ENCODE data around the gene RPRD2.
"Not testable (repeated sequence)": the region's sequence is repeated elsewhere in the genome, so short reads cannot be mapped to it uniquely, and the experiment has no call there.

Gene RPRD2

DNA sequence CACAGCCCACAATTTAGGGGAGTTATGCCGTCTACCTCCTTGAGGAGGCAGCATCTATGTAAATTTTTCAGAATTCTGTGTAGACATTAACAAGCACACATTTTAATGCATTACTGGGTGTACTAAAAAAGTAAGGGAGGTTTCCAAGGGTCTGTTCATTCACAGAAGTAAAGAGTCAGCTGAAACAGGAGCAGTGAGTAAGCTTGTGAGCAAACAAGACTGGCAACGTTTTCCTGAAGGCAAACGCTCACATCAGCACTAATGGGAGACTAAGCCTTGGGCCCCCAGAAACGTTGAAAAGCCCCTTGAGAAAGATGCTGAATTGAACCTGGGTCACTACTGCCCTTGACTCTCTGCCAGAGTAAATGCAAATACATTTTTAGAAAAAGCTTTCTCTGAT is 25.7 kb downstream of the RPRD2 start:
- DNase-seq (ENCODE audit: low read depth in 2 of 2) = no peak

DNA sequence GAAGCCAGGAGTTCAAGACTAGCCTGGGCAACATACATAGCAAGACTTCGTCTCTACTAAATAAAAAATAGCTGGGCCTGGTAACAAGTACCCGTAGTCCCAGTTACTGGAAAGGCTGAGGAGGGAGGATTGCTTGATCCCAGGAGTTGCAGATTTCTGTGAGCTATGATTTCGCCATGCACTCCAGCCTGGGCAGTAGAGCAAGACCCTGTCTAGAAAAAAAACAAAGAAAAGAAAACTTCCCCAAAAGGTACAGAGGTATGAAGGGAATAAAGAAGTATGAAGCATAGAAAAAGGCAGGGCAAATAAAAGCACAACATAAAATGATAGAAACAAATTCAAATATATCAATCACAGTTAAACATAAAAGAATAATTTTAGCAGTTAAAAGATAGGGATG is 28.7 kb downstream of the RPRD2 start:
- no peak for DNase-seq (ENCODE audit: low read depth in 2 of 2)

GRCh38 chr1:150395115-150395514 is 31.2 kb downstream of the RPRD2 start:
- DNase-seq (ENCODE audit: low read depth in 2 of 2) = not testable (repeated sequence)

GRCh38 chr1:150397392-150398032 is 33.6 kb downstream of the RPRD2 start:
- DNase-seq (ENCODE audit: low read depth in 2 of 2) = no peak

- no peak for DNase-seq (ENCODE audit: low read depth in 2 of 2)
These were observed 40.5 kb downstream of the RPRD2 start for GRCh38 chr1:150404465-150404864.

DNA sequence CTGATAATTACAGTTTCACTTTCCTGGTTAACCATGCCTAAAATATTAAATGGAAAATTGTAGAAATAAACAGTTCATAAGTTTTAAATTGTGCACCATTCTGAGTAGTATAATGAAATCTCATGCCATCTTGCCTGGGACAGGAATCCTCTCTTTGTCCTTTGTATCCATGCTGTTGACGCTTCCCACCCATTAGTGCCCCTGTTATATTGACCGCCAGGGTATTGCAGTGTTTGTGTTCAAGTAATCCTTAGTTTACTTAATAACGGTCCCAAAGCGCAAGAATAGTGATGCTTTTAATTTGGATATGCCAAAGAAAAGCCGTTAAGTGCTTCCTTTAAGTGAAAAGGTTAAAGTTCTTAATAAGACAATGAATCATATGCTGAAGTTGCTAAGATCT is 41.7 kb downstream of the RPRD2 start:
- DNase-seq (ENCODE audit: low read depth in 2 of 2) = no peak

GRCh38 chr1:150406483-150406882 is 42.5 kb downstream of the RPRD2 start:
- DNase-seq (ENCODE audit: low read depth in 2 of 2) = no peak

DNA sequence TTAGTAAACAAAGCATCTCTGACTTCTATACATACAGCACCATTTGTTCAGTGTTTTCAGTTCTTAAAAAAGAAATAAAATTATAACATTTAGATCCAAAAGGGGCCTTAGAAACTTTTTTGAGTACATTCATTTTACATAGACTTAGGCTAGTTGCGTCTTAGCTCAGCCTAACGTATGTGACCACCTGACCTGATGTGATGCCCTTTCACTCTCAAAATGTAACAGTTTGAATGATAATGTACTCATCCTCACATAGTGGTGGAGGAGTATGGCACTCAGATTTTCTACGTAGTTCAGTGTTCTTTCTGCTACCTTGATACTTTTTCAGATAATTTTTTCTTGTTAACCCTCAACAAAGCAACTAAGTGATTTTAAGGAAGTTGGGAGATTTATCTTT is 43.4 kb downstream of the RPRD2 start:
- no peak for DNase-seq (ENCODE audit: low read depth in 2 of 2)

DNA sequence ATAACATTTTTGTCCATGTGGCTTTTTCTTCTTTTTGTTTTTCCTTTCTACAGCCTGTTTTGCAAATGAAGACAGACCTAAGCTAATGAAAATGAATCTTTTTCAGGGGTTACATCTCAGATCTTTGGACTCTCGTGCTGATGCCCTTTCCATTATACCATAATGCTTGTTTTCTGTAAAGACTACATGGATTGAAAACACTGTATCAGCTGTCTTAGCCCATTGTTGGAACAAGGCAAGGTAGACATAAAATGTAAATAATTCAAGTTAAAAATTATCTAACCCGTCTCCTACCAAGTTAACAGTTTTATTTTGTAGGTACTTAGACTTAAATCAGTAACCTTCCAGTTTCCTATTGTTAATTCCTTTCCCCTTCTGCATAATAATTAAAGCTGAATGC is 44.9 kb downstream of the RPRD2 start:
- DNase-seq (ENCODE audit: low read depth in 2 of 2) = no peak

DNA sequence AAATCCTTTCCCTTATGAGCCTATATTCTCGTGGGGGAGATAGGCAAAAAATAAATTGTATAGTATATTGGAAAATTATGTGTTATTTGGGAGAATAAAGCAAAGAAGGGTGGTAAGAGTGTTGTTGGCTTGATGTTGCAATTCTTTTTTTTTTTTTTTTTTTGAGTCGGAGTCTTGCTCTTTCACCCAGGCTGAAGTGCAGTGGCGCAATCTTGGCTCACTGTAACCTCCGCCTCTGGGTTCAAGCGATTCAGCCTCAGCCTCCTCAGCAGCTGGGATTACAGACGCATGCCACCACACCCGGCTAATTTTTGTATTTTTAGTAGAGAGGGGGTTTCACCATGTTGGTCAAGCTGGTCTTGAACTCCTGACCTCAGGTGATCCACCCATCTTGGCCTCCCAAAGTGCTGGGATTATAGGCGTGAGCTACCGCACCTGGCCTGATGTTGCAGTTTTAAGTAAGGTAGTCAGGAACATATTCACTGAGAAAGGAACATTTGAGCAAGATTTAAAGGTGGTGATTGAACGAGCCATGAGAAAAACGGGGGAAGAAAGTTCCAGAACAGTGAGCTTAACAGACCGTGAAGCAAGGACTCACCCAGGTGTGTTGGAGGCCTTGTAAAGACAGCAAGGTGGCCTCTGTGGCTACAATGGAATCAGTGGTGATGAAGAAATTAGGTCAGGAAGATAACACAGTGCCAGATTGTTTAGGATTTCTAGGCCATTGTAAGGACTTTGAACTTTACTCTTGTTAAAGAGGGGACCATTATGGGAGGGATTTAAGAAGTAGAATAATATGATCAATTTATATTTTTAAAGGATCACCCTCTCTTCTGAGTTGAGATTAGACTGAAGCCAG is 45.8 kb downstream of the RPRD2 start:
- DNase-seq (ENCODE audit: low read depth in 2 of 2) = no peak

- DNase-seq (ENCODE audit: low read depth in 2 of 2) = no peak
These were observed 46.7 kb downstream of the RPRD2 start for GRCh38 chr1:150410582-150411101.

- DNase-seq (ENCODE audit: low read depth in 2 of 2) = no peak
These were observed 50.6 kb downstream of the RPRD2 start for GRCh38 chr1:150414592-150414991.

DNA sequence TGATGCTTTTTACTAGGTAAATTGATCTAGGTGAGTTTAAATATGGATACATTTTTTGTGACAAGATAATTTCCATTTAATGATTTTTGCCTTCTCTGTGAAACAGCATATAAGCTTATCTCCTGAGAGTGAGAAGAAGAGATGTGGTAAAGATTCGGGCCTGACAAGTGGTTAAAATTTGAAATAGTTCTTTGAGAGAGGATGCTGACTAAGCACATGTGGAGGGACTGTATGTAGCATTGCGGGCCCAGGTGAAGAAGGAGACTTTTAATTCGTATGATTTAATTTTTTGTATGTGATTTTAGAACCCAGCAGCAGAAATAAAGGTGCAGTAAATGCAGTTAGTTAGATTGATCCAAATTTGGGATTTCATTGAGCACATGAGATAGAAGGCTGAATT is 51.9 kb downstream of the RPRD2 start:
- no peak for DNase-seq (ENCODE audit: low read depth in 2 of 2)

GRCh38 chr1:150420560-150421265 is 56.8 kb downstream of the RPRD2 start:
- DNase-seq (ENCODE audit: low read depth in 2 of 2) = no peak

DNA sequence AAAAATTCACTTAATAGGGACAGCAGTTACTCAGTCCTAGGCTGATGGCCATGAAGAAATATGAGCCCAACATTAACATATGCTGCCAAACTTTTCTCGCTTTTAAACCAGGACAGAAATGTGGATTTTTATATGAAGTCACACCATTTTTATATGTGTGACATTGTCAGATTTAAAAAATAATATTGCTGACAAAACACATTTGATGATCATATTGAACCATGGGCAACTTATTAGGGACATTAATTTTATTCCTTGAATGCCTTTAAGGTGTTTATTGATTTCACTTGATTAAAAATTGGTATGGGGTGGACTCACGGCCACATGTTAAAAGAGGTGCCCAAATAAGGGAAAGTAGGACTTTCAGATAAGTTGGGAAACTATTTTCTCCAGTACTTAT is 58.6 kb downstream of the RPRD2 start:
- DNase-seq (ENCODE audit: low read depth in 2 of 2) = no peak

DNA sequence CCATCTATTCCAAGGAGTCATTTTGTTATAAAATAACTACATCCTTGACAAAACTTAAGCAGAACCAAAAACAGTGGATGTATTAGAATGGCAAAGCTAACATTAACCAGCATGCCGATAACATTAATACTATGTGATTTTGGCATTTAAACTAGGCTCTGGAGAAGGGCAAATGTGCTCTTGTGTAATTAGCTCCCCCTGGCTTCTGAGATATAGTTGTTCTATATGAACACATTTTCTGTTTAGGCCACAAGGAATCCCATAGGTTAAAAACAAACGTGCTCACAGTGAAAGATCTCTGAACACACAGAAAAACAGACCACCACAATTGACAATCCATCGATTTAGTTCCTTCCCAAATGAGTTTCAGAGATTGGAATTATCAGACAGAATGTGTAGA is 65.9 kb downstream of the RPRD2 start:
- DNase-seq (ENCODE audit: low read depth in 2 of 2) = no peak

DNA sequence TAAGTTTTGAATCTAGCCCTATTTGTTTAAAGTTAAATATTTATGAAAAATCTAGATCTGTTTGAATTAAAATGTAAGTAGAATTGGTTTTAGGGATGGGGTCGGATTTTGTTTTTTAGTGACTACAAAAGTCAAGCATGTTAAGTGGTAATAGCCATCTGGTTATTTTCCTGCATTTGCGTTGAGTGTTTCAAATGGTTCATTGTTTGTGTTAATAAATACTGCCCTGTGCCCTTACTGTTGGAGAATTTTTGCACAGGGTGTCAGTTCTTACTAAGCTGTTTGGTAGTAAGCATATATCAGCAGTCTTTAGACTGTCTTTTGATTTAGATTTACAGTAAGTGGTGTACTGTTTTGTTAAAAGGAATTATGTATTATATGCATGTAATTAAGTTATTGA is 77.2 kb downstream of the RPRD2 start:
- DNase-seq (ENCODE audit: low read depth in 2 of 2) = no peak

DNA sequence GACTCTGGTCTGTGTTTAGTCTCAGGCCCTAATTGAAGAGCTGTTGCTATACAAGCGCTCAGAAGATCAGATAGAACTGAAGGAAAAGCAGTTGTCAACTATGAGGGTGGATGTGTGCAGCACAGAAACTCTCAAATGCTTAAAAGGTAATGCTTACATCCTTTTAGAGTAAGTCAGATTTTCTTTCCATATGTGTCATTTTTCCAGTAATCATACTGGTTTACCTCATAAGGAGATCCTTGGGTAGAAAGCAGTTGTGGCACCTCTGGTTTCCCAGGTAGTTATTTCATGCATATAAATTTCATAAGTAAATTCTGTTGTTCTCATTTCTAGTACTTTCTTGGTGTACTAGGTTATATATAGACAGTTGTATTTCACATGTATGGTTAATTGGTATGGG is 80.3 kb downstream of the RPRD2 start:
- no peak for DNase-seq (ENCODE audit: low read depth in 2 of 2)

GRCh38 chr1:150456146-150456647 is 92.2 kb downstream of the RPRD2 start:
- DNase-seq (ENCODE audit: low read depth in 2 of 2) = no peak

DNA sequence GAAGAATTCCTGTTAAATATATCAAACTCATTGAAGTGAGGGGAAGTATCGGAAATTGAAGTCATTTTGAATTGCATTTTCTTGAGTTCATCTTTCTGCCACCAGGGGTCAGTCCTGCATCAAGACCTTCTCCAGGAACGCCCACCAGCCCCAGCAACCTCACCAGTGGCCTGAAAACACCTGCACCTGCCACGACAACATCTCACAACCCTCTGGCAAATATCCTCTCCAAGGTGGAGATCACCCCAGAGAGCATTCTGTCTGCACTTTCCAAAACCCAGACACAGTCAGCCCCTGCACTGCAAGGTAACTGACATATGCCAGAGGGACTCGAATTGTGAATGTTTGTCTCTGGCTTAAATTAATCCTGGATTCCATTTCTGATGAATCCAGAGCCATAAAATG is 100.5 kb downstream of the RPRD2 start:
- DNase-seq (ENCODE audit: low read depth in 2 of 2) = peak; percentile 31 to 55

- DNase-seq (ENCODE audit: low read depth in 2 of 2) = no peak
These were observed 103.0 kb downstream of the RPRD2 start for GRCh38 chr1:150466964-150467363.

GRCh38 chr1:150469291-150469690 is 105.3 kb downstream of the RPRD2 start:
- no peak for DNase-seq (ENCODE audit: low read depth in 2 of 2)

All from stimulated activated CD8-positive, alpha-beta memory T cell treated with anti-CD3 and anti-CD28 coated beads, Interleukin-15, amount 100 ng/mL, for 4 hours (primary cell).